ENCODE data around the gene ACAN. TPM values are rescaled to one million over a fixed set of nuclear protein-coding genes. Genes with fewer than 3 reads are reported as not detected.

The ACAN gene
- total RNA-seq, 1 experiment from 2014 or later: not detected

DNA sequence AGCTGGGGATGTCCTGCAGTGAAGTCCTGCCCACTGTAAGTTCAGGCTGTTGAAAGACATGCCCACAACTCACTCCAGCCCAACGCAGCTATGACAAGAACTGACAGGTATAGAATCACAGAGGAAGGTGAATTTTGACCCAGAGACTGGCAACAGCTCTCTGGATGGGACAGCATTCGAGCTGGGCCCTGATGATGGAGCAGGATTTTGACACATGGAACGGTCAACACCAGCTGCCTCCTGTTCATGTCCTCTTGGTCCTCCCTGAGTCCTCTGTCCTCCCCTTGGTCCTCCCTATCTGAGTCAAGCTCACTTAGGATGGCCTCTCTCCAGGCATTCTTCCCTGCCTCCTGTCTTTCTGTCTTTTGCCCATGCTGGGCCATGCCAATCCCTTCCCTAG is 15.2 kb upstream of the ACAN start:
- intact Hi-C loops (cut with micrococcal nuclease; ENCODE audit: unreplicated experiment): no loop called here
- no TSS peak for BruUV-seq (replicated peaks)
- Histone ChIP-seq H3K27ac (ENCODE audit: low read depth, low read length, poor library complexity, severe bottlenecking) (no peak overlapping the region), H3K36me3 (ENCODE audit: insufficient read depth, low read length, poor library complexity, severe bottlenecking) (no peaks in the 10 kb centered on the region), H3K4me3 (ENCODE audit: low read depth, low read length, poor library complexity, severe bottlenecking) (no peak overlapping the region), H3K4me1 (ENCODE audit: insufficient read depth, low read length, poor library complexity, severe bottlenecking) (no peaks in the 10 kb centered on the region), H3K27me3 (replicated peaks; ENCODE audit: insufficient read depth, low read depth, low read length, poor library complexity) (peaks cover 62% of the 10 kb centered on the region), H3K9me3 (ENCODE audit: low read depth, low read length, poor library complexity, severe bottlenecking) (no peaks in the 10 kb centered on the region)
- CTCF ChIA-PET: no interaction called here
- POLR2A ChIA-PET (ENCODE audit: low non-redundant PET): no interaction called here
- DNase-seq (ENCODE audit: low spot score): no peak
- TF ChIP-seq, protein P1, sequence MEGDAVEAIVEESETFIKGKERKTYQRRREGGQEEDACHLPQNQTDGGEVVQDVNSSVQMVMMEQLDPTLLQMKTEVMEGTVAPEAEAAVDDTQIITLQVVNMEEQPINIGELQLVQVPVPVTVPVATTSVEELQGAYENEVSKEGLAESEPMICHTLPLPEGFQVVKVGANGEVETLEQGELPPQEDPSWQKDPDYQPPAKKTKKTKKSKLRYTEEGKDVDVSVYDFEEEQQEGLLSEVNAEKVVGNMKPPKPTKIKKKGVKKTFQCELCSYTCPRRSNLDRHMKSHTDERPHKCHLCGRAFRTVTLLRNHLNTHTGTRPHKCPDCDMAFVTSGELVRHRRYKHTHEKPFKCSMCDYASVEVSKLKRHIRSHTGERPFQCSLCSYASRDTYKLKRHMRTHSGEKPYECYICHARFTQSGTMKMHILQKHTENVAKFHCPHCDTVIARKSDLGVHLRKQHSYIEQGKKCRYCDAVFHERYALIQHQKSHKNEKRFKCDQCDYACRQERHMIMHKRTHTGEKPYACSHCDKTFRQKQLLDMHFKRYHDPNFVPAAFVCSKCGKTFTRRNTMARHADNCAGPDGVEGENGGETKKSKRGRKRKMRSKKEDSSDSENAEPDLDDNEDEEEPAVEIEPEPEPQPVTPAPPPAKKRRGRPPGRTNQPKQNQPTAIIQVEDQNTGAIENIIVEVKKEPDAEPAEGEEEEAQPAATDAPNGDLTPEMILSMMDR (conservative IDR thresholded peaks at IDR 0.05; ENCODE audit: low read depth, low read length): no peak
- TF ChIP-seq EZH2 (IDR thresholded peaks at IDR 0.05; ENCODE audit: borderline replicate concordance, low read depth, low read length, poor library complexity, severe bottlenecking): no peak

DNA sequence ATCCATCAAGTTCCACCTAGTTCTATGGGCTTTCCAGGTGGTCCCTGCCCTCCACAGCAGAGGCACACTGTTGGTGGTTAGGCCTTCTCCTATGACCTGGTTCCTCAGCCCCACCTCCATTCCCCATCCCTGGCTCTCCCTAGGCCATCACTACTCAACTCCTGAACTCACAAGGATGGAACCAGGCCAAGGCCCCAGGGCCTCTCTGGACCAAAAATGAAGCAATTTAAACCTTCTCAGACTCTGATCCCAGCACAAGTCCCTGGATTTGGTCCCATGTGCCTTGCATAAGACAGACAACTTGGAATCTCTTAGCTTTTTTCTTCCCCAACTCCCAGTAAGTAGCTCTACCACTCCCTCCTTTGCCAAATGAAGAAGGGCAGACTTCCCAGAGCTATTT is 14.4 kb upstream of the ACAN start:
- intact Hi-C loops (cut with micrococcal nuclease; ENCODE audit: unreplicated experiment): no loop called here
- Histone ChIP-seq H3K27ac (ENCODE audit: low read depth, low read length, poor library complexity, severe bottlenecking) (no peak overlapping the region), H3K4me1 (ENCODE audit: insufficient read depth, low read length, poor library complexity, severe bottlenecking) (no peaks in the 10 kb centered on the region), H3K36me3 (ENCODE audit: insufficient read depth, low read length, poor library complexity, severe bottlenecking) (no peaks in the 10 kb centered on the region), H3K9me3 (ENCODE audit: low read depth, low read length, poor library complexity, severe bottlenecking) (no peaks in the 10 kb centered on the region), H3K27me3 (replicated peaks; ENCODE audit: insufficient read depth, low read depth, low read length, poor library complexity) (peaks cover 62% of the 10 kb centered on the region), H3K4me3 (ENCODE audit: low read depth, low read length, poor library complexity, severe bottlenecking) (no peak overlapping the region)
- no peak for DNase-seq (ENCODE audit: low spot score)
- no peak for TF ChIP-seq EZH2 (IDR thresholded peaks at IDR 0.05; ENCODE audit: borderline replicate concordance, low read depth, low read length, poor library complexity, severe bottlenecking)
- TF ChIP-seq, protein P1 (conservative IDR thresholded peaks at IDR 0.05; ENCODE audit: low read depth, low read length): no peak
- ChIA-PET POLR2A (ENCODE audit: low non-redundant PET) (no interaction called here), CTCF (no interaction called here)
- BruUV-seq (replicated peaks): no TSS peak

DNA sequence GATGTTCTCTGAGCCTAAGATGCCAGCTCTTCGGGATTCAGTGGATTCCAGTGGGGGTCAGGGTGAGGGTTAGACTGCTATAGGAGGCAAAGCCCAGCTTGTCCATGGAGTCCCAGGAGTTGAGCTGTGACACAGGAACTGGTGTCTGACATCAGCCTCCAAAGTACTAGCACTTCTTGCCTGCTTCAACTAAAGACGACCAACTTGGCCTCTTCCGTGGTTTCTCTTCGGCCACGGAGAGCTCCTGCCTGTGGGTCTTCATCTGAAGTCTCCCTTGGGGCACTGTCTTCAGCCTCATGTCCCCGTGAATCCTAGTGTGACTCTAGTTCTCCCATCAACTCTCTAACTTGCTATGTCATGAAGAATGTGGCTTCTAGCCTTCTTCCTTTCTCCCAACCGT is 12.8 kb upstream of the ACAN start:
- no peaks in the 10 kb centered on the region for H3K4me1 ChIP-seq (ENCODE audit: insufficient read depth, low read length, poor library complexity, severe bottlenecking)
- ChIA-PET CTCF (no interaction called here), POLR2A (ENCODE audit: low non-redundant PET) (interaction anchor here (0.6 kb wide), 1 partner anchor 10 kb away, joined by 15 read pairs; no protein-coding TSS in a partner anchor)
- H3K27ac ChIP-seq (ENCODE audit: low read depth, low read length, poor library complexity, severe bottlenecking): no peak overlapping the region
- no peaks in the 10 kb centered on the region for H3K9me3 ChIP-seq (ENCODE audit: low read depth, low read length, poor library complexity, severe bottlenecking)
- no TSS peak for BruUV-seq (replicated peaks)
- peaks cover 66% of the 10 kb centered on the region for H3K27me3 ChIP-seq (replicated peaks; ENCODE audit: insufficient read depth, low read depth, low read length, poor library complexity)
- intact Hi-C loops (cut with micrococcal nuclease; ENCODE audit: unreplicated experiment): no loop called here
- no peak overlapping the region for H3K4me3 ChIP-seq (ENCODE audit: low read depth, low read length, poor library complexity, severe bottlenecking)
- TF ChIP-seq EZH2 (IDR thresholded peaks at IDR 0.05; ENCODE audit: borderline replicate concordance, low read depth, low read length, poor library complexity, severe bottlenecking): no peak
- TF ChIP-seq, protein P1 (conservative IDR thresholded peaks at IDR 0.05; ENCODE audit: low read depth, low read length): no peak
- no peaks in the 10 kb centered on the region for H3K36me3 ChIP-seq (ENCODE audit: insufficient read depth, low read length, poor library complexity, severe bottlenecking)
- no peak for DNase-seq (ENCODE audit: low spot score)
